IMR-90 (cell line): ENCODE data around the gene DRAXIN. TPM values are rescaled to one million over a fixed set of nuclear protein-coding genes. Genes with fewer than 3 reads are reported as not detected.

Experiments
- ATAC-seq: fragments of 200-7000 bp; cut with Tn5 transposase; 2 replicates; pipeline ENCODE4 v1.9.1; 2020; ENCODE audit warnings: low read depth, mild to moderate bottlenecking, moderate library complexity
- BruUV-seq: library from RNA; stranded (reverse); fragments of 400-500 nt; replicated peaks from 2 replicates; lab custom pipeline; 2021; lab: Mats Ljungman, UMichigan
- CTCF ChIA-PET: fragments of 300-600 bp; formaldehyde crosslinking; extraction: SDS; loops from one replicate; lab custom pipeline; 2021; ENCODE audit warnings: antibody characterized with exemption; lab: Yijun Ruan, JAX
- POLR2A ChIA-PET: fragments of 300-600 bp; sonication (Branson Sonifier 250); formaldehyde crosslinking; loops from one replicate; lab custom pipeline; 2022; ENCODE audit warnings: antibody characterized with exemption; ENCODE audit not compliant: unreplicated experiment; lab: Charles Lee
- DNase-seq: peaks from one replicate; pipeline ENCODE4 v3.0.0; 2013
- H2AFZ ChIP-seq: replicated peaks from 2 replicates; pipeline ENCODE3; 2013; ENCODE audit warnings: low read length, mild to moderate bottlenecking; ENCODE audit not compliant: poor library complexity
- H2AK5ac ChIP-seq: 2 replicates; pipeline ENCODE4 v1.6.1; 2013; ENCODE audit warnings: low read depth, low read length, inconsistent platforms
- H2AK9ac ChIP-seq: replicated peaks from 2 replicates; pipeline ENCODE3; 2013; ENCODE audit warnings: mild to moderate bottlenecking, low read depth, low read length, moderate library complexity; ENCODE audit not compliant: poor library complexity
- H2BK120ac ChIP-seq: 2 replicates; pipeline ENCODE4 v1.6.1; 2013; ENCODE audit warnings: low read depth, low read length, inconsistent platforms
- H2BK15ac ChIP-seq: 3 replicates; pipeline ENCODE4 v1.6.1; 2013; ENCODE audit warnings: low read depth, low read length, inconsistent platforms
- H2BK20ac ChIP-seq: 2 replicates; pipeline ENCODE4 v1.6.1; 2013; ENCODE audit warnings: low read depth, mild to moderate bottlenecking, inconsistent platforms, low read length, moderate library complexity
- H2BK5ac ChIP-seq: 2 replicates; pipeline ENCODE4 v1.6.1; 2013; ENCODE audit warnings: mild to moderate bottlenecking, low read depth, low read length, inconsistent platforms; ENCODE audit not compliant: poor library complexity, severe bottlenecking
- H3K14ac ChIP-seq: replicated peaks from 2 replicates; pipeline ENCODE4 v1.6.1; 2013; ENCODE audit warnings: low read depth, low read length, inconsistent platforms
- H3K18ac ChIP-seq: 2 replicates; pipeline ENCODE4 v1.6.1; 2013; ENCODE audit warnings: low read depth, low read length, control low read depth
- H3K23ac ChIP-seq: 2 replicates; pipeline ENCODE4 v1.6.1; 2013; ENCODE audit warnings: low read depth, low read length, inconsistent platforms
- H3K27ac ChIP-seq: 2 replicates; pipeline ENCODE4 v1.5.1; 2013; ENCODE audit warnings: mild to moderate bottlenecking, control low read depth, low read length; ENCODE audit not compliant: insufficient read depth
- H3K27me3 ChIP-seq: 2 replicates; pipeline ENCODE4 v1.6.1; 2013; ENCODE audit warnings: low read length; ENCODE audit not compliant: control insufficient read depth, insufficient read depth
- H3K36me3 ChIP-seq: 2 replicates; pipeline ENCODE4 v1.6.1; 2013; ENCODE audit warnings: low read length, mixed read lengths; ENCODE audit not compliant: control insufficient read depth, insufficient read depth
- H3K4ac ChIP-seq: 2 replicates; pipeline ENCODE4 v1.6.1; 2013; ENCODE audit warnings: low read depth, low read length, inconsistent platforms
- H3K4me1 ChIP-seq: 2 replicates; pipeline ENCODE4 v1.6.1; 2013; ENCODE audit warnings: low read length, mixed read lengths; ENCODE audit not compliant: control insufficient read depth, insufficient read depth
- H3K4me2 ChIP-seq: 2 replicates; pipeline ENCODE4 v1.6.1; 2013; ENCODE audit warnings: low read depth, mild to moderate bottlenecking, control low read depth, low read length, moderate library complexity
- H3K4me3 ChIP-seq: 2 replicates; pipeline ENCODE4 v1.5.1; 2013; ENCODE audit warnings: low read depth, mild to moderate bottlenecking, control low read depth, low read length, moderate library complexity; ENCODE audit not compliant: insufficient read depth
- H3K56ac ChIP-seq: 2 replicates; pipeline ENCODE4 v1.6.1; 2013; ENCODE audit warnings: low read length, inconsistent platforms; ENCODE audit not compliant: insufficient read depth; ENCODE audit errors: extremely low read depth
- H3K79me1 ChIP-seq, 2 experiments: 2 replicates each; pipeline ENCODE4 v1.6.1; 2013; ENCODE audit warnings: low read length in 2 of 2, inconsistent platforms in 1 of 2, low read depth in 1 of 2
- H3K9ac ChIP-seq: 2 replicates; pipeline ENCODE4 v1.6.1; 2013; ENCODE audit warnings: low read depth, low read length, control low read depth
- H3K9me1 ChIP-seq: 2 replicates; pipeline ENCODE4 v1.6.1; 2013; ENCODE audit warnings: low read length, inconsistent platforms; ENCODE audit not compliant: insufficient read depth
- H3K9me3 ChIP-seq: 2 replicates; pipeline ENCODE4 v1.6.1; 2013; ENCODE audit warnings: low read length; ENCODE audit not compliant: control insufficient read depth, insufficient read depth
- H4K20me1 ChIP-seq: 2 replicates; pipeline ENCODE4 v1.6.1; 2013; ENCODE audit warnings: low read length, inconsistent platforms; ENCODE audit not compliant: insufficient read depth
- H4K5ac ChIP-seq: 2 replicates; pipeline ENCODE4 v1.6.1; 2013; ENCODE audit warnings: mild to moderate bottlenecking, low read depth, low read length, control low read depth
- H4K8ac ChIP-seq, 2 experiments: 2 replicates each; pipeline ENCODE4 v1.6.1; 2013; ENCODE audit warnings: low read depth in 2 of 2, low read length in 2 of 2, control low read depth in 1 of 2, inconsistent platforms in 1 of 2
- H4K91ac ChIP-seq: 2 replicates; pipeline ENCODE4 v1.6.1; 2013; ENCODE audit warnings: low read depth, low read length, inconsistent platforms; ENCODE audit not compliant: insufficient read depth
- BHLHE40 ChIP-seq: fragments of 150-350 bp; IDR thresholded peaks from 2 replicates; pipeline ENCODE4 v1.6.1; 2016; ENCODE audit warnings: mild to moderate bottlenecking, low read depth, low read length
- CHD1 ChIP-seq: IDR thresholded peaks from 2 replicates; pipeline ENCODE4 v1.6.1; 2012; ENCODE audit warnings: low read depth, low read length, improper control_type of control experiment
- CTCF ChIP-seq: conservative IDR thresholded peaks from 2 replicates; pipeline ENCODE4 v1.5.1; 2012; ENCODE audit warnings: mild to moderate bottlenecking, low read depth, low read length, improper control_type of control experiment
- ELK1 ChIP-seq: fragments of 150-350 bp; IDR thresholded peaks from 2 replicates; pipeline ENCODE4 v1.6.1; 2016; ENCODE audit warnings: low read depth, mild to moderate bottlenecking, low read length, moderate library complexity, borderline replicate concordance
- FOS ChIP-seq: fragments of 150-350 bp; IDR thresholded peaks from 2 replicates; pipeline ENCODE4 v1.6.1; 2016; ENCODE audit warnings: low read depth, low read length
- MAZ ChIP-seq: IDR thresholded peaks from 2 replicates; pipeline ENCODE4 v1.6.1; 2012; ENCODE audit warnings: low read depth, mild to moderate bottlenecking, low read length, improper control_type of control experiment, moderate library complexity, borderline replicate concordance
- MXI1 ChIP-seq: IDR thresholded peaks from 2 replicates; pipeline ENCODE4 v1.6.1; 2012; ENCODE audit warnings: low read depth, mild to moderate bottlenecking, low read length, moderate library complexity, borderline replicate concordance
- NFE2L2 ChIP-seq: fragments of 150-350 bp; IDR thresholded peaks from 2 replicates; pipeline ENCODE4 v1.6.1; 2016; ENCODE audit warnings: low read depth, mild to moderate bottlenecking, low read length
- POLR2A ChIP-seq: IDR thresholded peaks from 2 replicates; pipeline ENCODE4 v1.6.1; 2012; ENCODE audit warnings: mild to moderate bottlenecking, low read depth, low read length
- RAD21 ChIP-seq: IDR thresholded peaks from 2 replicates; pipeline ENCODE4 v1.6.1; 2012; ENCODE audit warnings: low read length, improper control_type of control experiment
- RCOR1 ChIP-seq: IDR thresholded peaks from 2 replicates; pipeline ENCODE4 v1.6.1; 2012; ENCODE audit warnings: mild to moderate bottlenecking, low read length, improper control_type of control experiment; ENCODE audit not compliant: insufficient replicate concordance
- RFX5 ChIP-seq: IDR thresholded peaks from 2 replicates; pipeline ENCODE4 v1.8.0; 2012; ENCODE audit warnings: low read depth, mild to moderate bottlenecking, low read length, moderate library complexity
- SMC3 ChIP-seq: fragments of 150-350 bp; IDR thresholded peaks from 2 replicates; pipeline ENCODE4 v1.6.1; 2016; ENCODE audit warnings: low read depth, mild to moderate bottlenecking, antibody characterized with exemption, low read length, moderate library complexity
- USF2 ChIP-seq: fragments of 150-350 bp; IDR thresholded peaks from 2 replicates; pipeline ENCODE4 v1.6.1; 2017; ENCODE audit warnings: mild to moderate bottlenecking, antibody characterized with exemption, low read length, low read depth
- WGBS, 2 experiments: methylation state at CpG; one replicate each; pipeline versions ENCODE4 v1.1.5 to v1.1.7; 2013; ENCODE audit warnings: missing lambda C conversion rate in 2 of 2; ENCODE audit not compliant: insufficient read length in 1 of 2; ENCODE audit errors: extremely low coverage in 2 of 2; 5-methylcytosine and 5-hydroxymethylcytosine counted together
- dilution Hi-C: fragments of 300-500 bp; cut with HindIII; formaldehyde crosslinking; loops from one replicate; pipeline ENCODE4 v1.14.3; 2018; ENCODE audit warnings: low sequenced_read_pairs; ENCODE audit not compliant: unreplicated experiment
- in situ Hi-C: fragments of 300-500 bp; cut with MboI; formaldehyde crosslinking; loops from 3 replicates; pipeline ENCODE4 v1.14.3; 2019; ENCODE audit warnings: low sequenced_read_pairs, inconsistent platforms, mixed read lengths
- intact Hi-C: fragments of 100-400 bp; cut with micrococcal nuclease; formaldehyde crosslinking; loops from 2 replicates; pipeline ENCODE4 v1.10.0; 2022
- polyA plus RNA-seq, 3 experiments: library from polyadenylated mRNA; depleted of rRNA; stranded (reverse); fragments of >200 nt; gene quantifications; 2 replicates each; pipeline ENCODE4 v1.2.3, GENCODE V29; 2012; ENCODE audit warnings: low replicate concordance in 1 of 3
- total RNA-seq: library from RNA; depleted of rRNA; stranded (reverse); fragments of >200 nt; gene quantifications from 2 replicates; pipeline ENCODE4 v1.2.3, GENCODE V29; 2012

DRAXIN gene
- total and polyA plus RNA-seq, 2 of the 4 experiments (the other 2 are of a cell fraction), result under 0.01 to 0.02 TPM

- Histone ChIP-seq H3K9ac (no peak overlapping the region), H4K91ac (no peak overlapping the region), H3K23ac (no peak overlapping the region), H2BK15ac (no peak overlapping the region), H3K9me1 (0 out of 2 replicates have a peak, but pooled peaks cover 4% of the 10 kb centered on the region), H4K5ac (no peak overlapping the region), H3K4me1 (peaks cover 3% of the 10 kb centered on the region; the same call in 1 of the 2 replicates), H3K27me3 (peaks cover 52% of the 10 kb centered on the region), H2BK120ac (no peak overlapping the region), H2AK5ac (no peak overlapping the region), H3K56ac (no peak overlapping the region), H3K4me2 (no peak overlapping the region; the same call in 1 of the 2 replicates), H3K4ac (no peak overlapping the region), H4K20me1 (no peaks in the 10 kb centered on the region), H3K79me1 (no peaks in the 10 kb centered on the region), H3K9me3 (no peaks in the 10 kb centered on the region), H2AFZ (peak overlapping the region; percentile 23), H3K14ac (no peak overlapping the region), H3K18ac (no peak overlapping the region), H2BK5ac (no peak overlapping the region), H2AK9ac (no peak overlapping the region), H3K36me3 (no peaks in the 10 kb centered on the region), H2BK20ac (no peak overlapping the region), H4K8ac (no peak overlapping the region), H3K4me3 (no peak overlapping the region), H3K27ac (no peak overlapping the region)
- ChIA-PET CTCF (interaction anchor here (0.7 kb wide), 1 partner anchor 9 kb away, joined by 3 read pairs; no protein-coding TSS in a partner anchor), POLR2A (no interaction called here)
- DNase-seq (no peak), ATAC-seq (no peak)
- BruUV-seq, result no TSS peak
- dilution Hi-C loops (no loop called here), in situ Hi-C loops (no loop called here), intact Hi-C loops (no loop called here)
- WGBS, 2 experiments, result 0% methylated on average over 9 of the region's 64 CpGs; no CpG with 5 or more reads in 1 of the 2 experiments
- no peak for TF ChIP-seq RFX5
- TF ChIP-seq MAZ, result no peak
- TF ChIP-seq BHLHE40, result no peak
- TF ChIP-seq POLR2A, result no peak
- TF ChIP-seq CTCF, result no peak
- TF ChIP-seq ELK1, result no peak
- TF ChIP-seq RAD21, result no peak
- TF ChIP-seq CHD1, result no peak
- no peak for TF ChIP-seq USF2
- no peak for TF ChIP-seq RCOR1
- TF ChIP-seq NFE2L2, result no peak
- TF ChIP-seq MXI1, result no peak
- TF ChIP-seq SMC3, result no peak
- TF ChIP-seq FOS, result no peak
Observed at GRCh38 chr1:11690397-11691301, 861 bp upstream of the DRAXIN start.
